Activated CD8-positive, alpha-beta memory T cell treated with anti-CD3 and anti-CD28 coated beads, Interleukin-2, amount 50 U/mL, for 4 hours (primary cell): ENCODE results near the gene SLC19A1.
"Not testable (repeated sequence)": the region's sequence is repeated elsewhere in the genome, so short reads cannot be mapped to it uniquely, and the experiment has no call there.

Experiments used
- DNase-seq: peaks from one replicate; pipeline ENCODE4 v3.0.0-alpha.2; 2020

Gene SLC19A1

GRCh38 chr21:45503226-45503625 is 39.0 kb downstream of the SLC19A1 start:
- not testable (repeated sequence) for DNase-seq

GRCh38 chr21:45502600-45502999 is 39.6 kb downstream of the SLC19A1 start:
- DNase-seq: peak; percentile 3

- peak; percentile 3 for DNase-seq
These were observed 40.3 kb downstream of the SLC19A1 start for GRCh38 chr21:45502006-45502345.

DNA sequence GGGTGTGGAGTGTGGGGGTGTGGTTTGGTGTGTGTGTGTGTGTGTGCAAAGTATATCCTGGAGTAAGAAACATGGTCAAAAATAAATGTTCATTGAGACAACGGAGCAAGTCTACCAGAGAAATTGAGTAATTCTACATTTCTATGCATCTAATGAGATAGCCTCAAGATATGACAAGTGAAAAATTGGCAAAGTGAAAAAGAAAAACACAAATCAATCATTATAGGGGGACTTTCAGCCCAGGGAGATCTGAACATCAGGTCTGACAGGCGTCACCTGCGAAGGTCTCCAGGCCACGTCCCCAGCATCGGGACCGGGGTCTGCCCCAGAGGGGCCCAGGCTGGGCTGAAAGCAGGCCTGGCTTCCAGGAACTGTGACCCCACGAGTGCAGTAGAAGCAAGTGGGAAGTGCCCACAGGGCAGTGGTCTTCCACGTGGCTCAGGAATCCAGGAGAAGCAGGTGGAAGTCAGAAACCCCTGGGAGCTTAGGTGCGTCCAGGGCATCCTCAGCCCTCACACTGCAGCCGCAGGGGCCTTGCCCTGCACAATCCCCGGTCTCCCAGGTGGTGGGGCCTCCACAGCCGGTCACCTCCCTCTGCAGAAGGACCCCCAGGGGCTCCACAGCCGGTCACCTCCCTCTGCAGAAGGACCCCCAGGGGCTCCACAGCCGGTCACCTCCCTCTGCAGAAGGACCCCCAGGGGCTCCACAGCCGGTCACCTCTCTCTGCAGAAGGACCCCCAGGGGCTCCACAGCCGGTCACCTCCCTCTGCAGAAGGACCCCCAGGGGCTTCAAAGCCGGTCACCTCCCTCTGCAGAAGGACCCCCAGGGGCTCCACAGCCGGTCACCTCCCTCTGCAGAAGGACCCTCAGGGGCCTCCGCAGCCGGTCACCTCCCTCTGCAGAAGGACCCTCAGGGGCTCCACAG is 40.9 kb downstream of the SLC19A1 start:
- DNase-seq: peak; percentile 7

GRCh38 chr21:45499970-45500577 is 42.2 kb downstream of the SLC19A1 start:
- DNase-seq: no peak

GRCh38 chr21:45499201-45499750 is 43.0 kb downstream of the SLC19A1 start:
- DNase-seq: peak; percentile 6

DNA sequence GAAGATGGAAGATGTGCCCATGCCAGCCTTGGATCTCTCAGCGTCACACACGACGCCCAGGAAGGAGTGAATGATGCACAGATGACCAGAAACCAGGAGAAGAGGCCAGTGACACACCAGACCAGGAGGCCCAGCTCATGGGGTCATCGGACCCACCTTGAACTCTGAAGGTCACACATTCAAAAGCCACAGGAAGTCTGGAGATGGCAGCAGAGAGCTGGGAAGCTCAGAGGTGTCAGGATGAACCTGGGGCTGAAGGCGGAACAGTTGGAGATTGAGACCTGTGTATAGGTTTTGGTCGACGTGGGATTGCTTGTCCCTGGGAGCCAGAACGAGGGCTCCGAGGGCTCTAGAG is 43.6 kb downstream of the SLC19A1 start:
- DNase-seq: peak; percentile 7

GRCh38 chr21:45497846-45498645 is 44.2 kb downstream of the SLC19A1 start:
- DNase-seq: peak; percentile 12

DNA sequence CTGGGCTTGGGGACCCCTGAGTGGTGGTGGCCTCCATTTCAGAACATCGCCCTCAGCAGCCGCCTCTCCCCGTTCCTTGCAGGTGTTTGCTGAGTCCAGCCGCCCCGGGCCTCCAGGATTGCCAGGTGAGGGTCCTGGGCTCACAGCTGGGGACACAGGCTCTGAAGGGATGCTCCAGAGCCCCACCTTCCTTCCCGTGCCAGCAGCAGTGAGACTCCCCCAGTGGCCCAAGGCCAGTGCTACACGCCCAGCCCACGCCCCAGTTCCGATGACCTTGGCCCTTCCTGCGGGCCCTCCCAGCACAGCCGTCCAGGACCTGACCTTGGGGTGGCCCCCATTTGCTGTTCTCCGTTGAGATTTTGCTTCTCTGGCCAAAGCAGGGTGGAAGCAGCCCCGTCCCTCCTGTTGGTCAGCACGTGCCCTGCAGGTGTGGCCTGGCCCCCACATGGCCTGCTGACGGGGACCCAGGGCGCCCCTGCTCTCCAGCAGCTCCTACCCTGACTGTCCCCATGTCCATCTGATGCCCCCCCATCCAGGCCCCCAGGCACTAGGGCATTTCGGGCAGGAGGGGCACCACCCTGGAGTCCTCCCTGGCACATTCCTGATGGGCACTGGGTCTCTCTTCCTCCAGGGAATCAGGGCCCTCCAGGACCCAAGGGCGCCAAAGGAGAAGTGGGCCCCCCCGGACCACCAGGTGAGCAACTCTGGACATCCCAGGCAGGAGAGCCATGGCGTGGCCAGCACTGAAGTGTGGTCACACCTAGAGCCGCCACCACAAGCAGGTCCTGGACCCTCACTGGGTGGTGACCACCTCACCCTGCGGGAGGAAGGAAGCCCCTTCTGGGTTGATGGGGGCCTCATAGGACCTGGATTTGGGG is 45.0 kb downstream of the SLC19A1 start:
- peak; percentile 13 for DNase-seq

DNA sequence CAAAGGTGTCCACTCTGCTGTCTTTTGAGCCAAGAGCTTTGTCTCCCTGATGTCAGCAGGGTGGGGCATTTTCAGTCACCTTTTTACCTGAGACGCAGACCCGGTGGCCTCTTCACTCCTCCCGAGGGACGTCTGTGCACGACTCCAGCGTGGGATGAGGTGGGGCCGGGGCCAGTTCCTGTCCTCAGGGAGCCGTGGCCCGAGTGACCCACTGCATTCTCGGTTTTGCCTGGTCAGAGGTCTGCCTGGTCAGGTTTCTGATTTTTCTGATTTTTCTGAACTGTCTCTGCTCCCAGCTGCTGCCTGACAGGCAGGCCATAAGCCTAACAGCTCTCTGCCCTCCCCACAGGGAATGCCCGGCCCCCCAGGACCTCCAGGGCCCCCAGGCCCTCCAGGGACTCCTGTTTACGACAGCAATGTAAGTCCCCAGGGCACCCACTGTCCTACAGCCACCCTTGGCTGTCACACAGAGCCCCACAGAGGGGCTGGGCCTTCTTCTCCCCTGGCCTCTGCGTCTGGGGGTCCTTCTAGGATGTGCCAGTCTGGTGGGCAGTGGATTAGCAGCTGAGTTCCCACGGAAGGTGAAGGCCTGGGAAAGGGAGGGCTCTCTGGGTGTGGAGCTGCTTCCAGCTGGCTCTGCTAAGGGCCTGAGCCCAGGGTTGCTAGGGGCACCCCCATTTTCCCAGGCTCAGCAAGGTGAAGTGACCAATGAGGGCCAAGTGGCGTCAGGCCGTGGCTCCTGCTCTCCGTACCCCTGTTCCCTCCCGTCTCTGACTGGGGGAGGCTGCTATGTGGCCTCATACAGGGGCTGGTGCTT is 45.9 kb downstream of the SLC19A1 start:
- DNase-seq: no peak

- no peak for DNase-seq
These were observed 47.2 kb downstream of the SLC19A1 start for GRCh38 chr21:45494851-45495680.

- DNase-seq: no peak
These were observed 47.9 kb downstream of the SLC19A1 start for GRCh38 chr21:45494135-45494850.

- no peak for DNase-seq
These were observed 48.7 kb downstream of the SLC19A1 start for GRCh38 chr21:45493401-45494001.

GRCh38 chr21:45492765-45493164 is 49.5 kb downstream of the SLC19A1 start:
- DNase-seq: no peak

DNA sequence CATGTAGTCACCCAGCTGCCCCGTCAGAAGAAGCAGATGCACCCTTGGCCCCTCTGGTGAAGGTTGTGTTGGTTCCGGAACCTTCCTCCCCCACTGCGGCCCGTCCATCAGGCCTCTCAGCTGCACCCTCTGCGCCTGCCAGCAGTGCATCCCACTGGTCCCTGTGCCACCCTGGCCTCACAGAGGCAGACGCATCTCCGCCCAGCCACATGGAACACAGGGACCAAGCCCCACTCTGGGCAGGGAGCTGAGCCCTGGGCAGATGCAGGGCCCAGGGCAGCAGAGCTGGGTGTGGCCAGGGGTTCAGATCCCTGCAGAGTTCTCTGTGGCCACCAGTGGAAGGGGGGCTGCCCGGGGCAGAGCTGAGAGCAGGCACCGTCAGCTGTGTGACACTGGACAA is 50.6 kb downstream of the SLC19A1 start:
- DNase-seq: no peak

GRCh38 chr21:45491056-45491455 is 51.2 kb downstream of the SLC19A1 start:
- DNase-seq: no peak

GRCh38 chr21:45490049-45490731 is 52.0 kb downstream of the SLC19A1 start:
- DNase-seq: no peak

GRCh38 chr21:45489722-45489982 is 52.6 kb downstream of the SLC19A1 start:
- no peak for DNase-seq
